Colon (tissue), 2 donors: Measurements from ENCODE around the gene KCTD20.
A peak's percentile ranks its signal among the peaks of the same experiment; 100 is the strongest.

Experiments
- FAIRE-seq: peaks from 2 replicates; lab custom pipeline; 2012; peaks lifted over from hg19 to GRCh38; lab: Jason Lieb, UNC
- donor health status: control.
- donor health status: control.

Gene KCTD20

DNA sequence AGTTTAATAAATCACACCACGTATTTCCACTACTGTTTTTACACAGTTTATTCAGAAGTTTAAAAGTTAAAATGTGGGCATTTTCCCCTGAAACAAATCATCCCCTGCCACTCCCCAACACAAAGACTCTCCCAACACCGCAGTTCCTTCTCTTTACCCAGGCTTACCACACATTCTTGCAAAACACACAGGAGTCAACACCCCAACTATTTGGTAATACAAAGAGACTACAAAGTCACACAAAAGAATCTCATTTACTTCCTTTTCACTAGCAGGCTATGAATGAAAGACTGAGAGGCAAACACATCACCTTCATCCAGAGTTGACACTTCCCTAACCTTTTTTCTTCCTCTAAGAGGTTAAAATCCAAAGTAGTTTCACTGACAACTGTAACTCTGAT lies 51.1 kb downstream of the KCTD20 start:
- no peak for FAIRE-seq

GRCh38 chr6:36495086-36495485 lies 52.3 kb downstream of the KCTD20 start:
- FAIRE-seq, result no peak

DNA sequence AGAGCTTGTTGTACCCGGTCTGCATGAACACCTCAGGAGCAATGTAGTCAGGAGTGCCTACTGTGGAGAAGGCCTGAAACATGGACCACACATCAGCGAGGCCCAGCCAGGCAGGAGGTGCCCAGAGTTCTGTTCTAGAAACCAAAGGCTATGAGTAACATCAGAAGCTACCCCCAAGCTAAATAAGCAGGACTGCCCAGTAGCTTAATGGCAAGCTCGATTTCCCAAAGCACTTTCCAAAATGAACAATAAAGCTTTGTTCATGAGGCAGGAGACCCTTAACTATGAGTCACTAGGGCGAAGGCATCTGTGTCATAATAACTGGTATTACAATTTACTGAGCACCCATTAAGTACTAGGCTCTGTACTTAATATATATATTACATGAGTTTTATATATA lies 57.1 kb downstream of the KCTD20 start:
- FAIRE-seq, result no peak

- no peak for FAIRE-seq
These were observed 58.9 kb downstream of the KCTD20 start for GRCh38 chr6:36501686-36502085.

GRCh38 chr6:36504181-36504580 lies 61.4 kb downstream of the KCTD20 start:
- FAIRE-seq, result peak; percentile 28

DNA sequence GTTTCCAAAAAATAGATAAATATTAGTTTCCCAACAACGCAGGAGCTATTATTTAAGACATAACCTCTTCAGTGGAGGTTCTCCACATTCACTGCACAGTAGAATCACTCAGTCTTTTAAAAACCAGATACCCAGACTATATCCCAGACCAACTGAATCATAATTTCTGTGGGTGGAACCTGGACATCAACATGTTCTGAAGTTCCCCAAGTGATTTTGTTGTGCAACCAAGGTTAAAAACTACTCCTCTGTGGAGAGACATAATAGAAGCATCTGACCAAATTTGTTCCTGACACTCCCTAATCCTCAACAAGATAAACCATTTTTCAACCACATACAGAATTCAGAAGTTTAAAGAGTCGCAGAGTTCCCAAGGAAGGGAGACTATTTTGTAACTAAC lies 62.2 kb downstream of the KCTD20 start:
- FAIRE-seq, result no peak

DNA sequence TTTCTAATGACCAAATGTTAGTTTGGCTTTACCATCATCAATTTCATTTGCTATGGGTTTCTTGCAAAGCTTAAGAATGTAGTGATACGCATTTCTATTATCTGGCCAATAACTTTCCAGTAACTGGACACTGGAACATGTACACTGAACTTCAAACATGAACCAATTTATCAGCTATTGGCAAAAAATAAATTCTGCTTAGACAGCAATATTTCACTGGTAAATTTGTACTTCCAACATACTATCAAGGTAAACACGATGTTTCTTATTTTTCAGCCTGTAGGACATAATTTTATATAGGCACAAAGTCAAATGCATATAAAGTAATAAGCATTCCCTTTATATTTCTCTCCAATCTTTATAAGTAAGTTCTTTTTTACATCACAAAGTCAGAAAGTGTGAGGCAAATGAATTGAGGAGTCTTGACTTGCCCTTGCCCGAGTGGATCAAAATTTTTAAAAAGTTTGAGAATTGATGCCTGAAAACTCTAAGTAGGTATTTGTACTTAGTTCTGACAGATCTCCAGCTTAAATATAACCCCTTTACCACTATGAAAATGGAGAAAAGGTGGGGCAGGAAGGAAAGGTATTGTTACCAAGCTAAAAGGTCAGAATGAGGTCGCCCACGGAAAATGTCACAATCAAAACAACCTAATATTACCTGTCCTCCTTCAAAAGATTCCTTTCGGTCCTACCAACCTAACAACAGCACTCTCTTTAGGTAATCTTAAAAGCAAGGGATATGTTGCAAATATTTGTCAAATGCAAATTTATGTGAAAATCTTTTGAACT lies 63.1 kb downstream of the KCTD20 start:
- no peak for FAIRE-seq

GRCh38 chr6:36506611-36507010 lies 63.8 kb downstream of the KCTD20 start:
- FAIRE-seq, result peak; percentile 31

DNA sequence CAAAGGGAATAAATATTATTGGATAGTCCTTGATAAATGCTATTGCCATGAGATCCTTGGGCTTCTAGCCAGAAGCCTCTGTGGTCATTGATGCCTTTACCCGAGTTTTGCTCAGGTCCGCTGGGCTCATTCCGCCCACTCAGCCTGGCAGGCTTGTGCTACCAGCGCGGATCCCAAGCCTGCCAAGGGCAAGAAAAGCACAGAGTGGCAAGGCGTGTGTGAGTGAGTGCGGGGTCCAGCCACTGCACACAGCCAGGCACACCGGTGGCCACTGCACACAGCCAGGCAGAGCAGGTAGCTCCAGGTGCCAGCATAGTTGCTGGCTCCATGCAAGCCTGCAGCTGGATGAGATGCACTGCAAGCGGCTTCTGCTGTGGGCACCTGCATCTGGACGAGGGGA lies 65.7 kb downstream of the KCTD20 start:
- FAIRE-seq, result no peak

GRCh38 chr6:36510365-36510764 lies 67.6 kb downstream of the KCTD20 start:
- no peak for FAIRE-seq

GRCh38 chr6:36514554-36515456 lies 72.0 kb downstream of the KCTD20 start:
- no peak for FAIRE-seq

DNA sequence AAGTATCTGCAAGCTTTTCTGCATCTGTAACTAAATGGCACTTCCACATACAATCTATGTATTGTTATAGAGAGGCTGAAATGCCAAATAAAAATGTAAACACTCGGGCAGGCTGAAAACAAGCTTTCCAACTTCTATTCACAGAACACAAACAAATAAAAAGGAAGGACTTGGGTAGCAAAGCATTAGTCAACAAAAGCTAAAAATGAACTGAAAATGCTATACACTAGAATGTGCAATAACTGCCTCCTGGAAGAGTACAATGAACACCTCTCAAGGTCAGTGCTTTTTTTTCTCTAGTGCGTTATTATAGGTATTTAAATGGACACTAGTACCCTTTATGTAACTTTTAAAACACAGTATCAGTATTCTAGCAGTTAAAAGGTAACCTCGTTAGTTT lies 73.0 kb downstream of the KCTD20 start:
- no peak for FAIRE-seq

GRCh38 chr6:36516559-36516958 lies 73.8 kb downstream of the KCTD20 start:
- no peak for FAIRE-seq

DNA sequence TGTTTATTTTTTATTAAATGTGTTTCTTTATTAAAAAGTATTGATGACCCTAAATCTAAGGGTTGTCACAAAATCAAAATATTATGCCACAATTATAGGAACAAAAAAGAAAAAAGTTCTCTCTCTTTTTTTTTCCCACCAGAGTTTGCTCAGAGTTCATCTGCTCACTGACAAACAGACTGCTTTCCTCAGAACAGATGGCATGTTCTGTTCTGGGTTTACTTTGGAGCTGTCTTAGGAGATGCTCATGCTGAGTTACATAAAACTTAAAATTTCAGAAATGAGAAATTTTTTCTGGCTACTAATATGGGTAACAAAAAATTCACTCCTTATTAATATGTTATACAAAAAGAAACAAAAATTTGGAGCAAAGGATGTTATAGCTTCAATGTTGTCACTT lies 74.2 kb downstream of the KCTD20 start:
- no peak for FAIRE-seq

GRCh38 chr6:36517408-36517807 lies 74.6 kb downstream of the KCTD20 start:
- no peak for FAIRE-seq

GRCh38 chr6:36519352-36519751 lies 76.6 kb downstream of the KCTD20 start:
- no peak for FAIRE-seq

GRCh38 chr6:36523451-36523850 lies 80.7 kb downstream of the KCTD20 start:
- no peak for FAIRE-seq

DNA sequence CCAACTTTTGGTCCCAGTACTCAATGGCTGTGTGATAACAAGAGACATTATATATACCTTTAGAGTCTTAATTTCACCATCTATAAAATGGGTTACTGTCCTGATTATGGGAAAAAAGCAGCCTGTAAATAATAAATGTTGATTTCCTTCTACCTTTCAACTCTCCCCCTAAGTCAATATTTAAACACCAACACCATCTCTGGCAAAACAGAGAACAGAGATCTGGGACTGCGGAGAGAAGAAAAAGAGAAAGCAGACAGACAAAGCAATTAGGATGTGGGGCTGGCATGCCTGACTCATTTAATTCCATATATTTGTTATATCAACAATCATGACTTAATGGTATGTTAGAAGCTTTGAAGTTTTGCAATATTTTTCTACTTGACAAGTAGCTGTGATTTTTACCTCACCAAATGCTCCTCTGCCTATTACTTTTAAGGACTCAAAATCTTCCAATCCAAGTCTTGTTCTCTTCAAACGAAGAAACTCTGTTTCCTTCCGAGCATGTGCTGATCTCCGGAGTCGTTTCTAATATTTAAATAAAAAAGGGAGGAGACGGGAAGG lies 81.2 kb downstream of the KCTD20 start:
- no peak for FAIRE-seq

GRCh38 chr6:36524871-36525270 lies 82.1 kb downstream of the KCTD20 start:
- FAIRE-seq, result no peak

DNA sequence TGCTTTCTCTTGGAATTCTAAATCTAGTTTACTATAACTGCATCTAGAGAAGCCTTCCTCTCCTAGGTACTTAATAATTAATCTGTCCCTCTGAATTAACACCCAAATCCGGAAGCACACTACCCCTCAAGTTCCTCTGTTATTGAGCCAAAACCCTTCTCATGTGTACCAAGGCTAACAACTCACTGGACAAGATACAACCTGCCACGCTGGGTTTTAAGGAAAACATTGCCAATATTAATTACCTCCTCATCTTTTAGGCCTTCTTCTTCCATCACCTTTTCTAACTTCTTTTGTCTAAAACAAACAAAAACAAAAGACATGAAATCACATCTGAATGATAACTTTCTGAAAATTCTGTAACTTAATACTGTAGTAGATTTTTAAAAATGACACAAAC lies 82.5 kb downstream of the KCTD20 start:
- FAIRE-seq, result no peak

GRCh38 chr6:36526066-36526465 lies 83.3 kb downstream of the KCTD20 start:
- FAIRE-seq, result no peak

- FAIRE-seq, result no peak
These were observed 90.5 kb downstream of the KCTD20 start for GRCh38 chr6:36533321-36533720.
